HG03558 (cell line): ENCODE measurements around the gene TTC3.

Experiments used
- ATAC-seq: cut with Tn5 transposase; IDR thresholded peaks from one replicate; pipeline ENCODE4 v1.9.1; 2021; ENCODE audit warnings: moderate number of reproducible peaks; ENCODE audit not compliant: unreplicated experiment; ENCODE audit errors: extremely low read depth

The TTC3 gene

GRCh38 chr21:37060296-37060695 is 12.8 kb upstream of the TTC3 start:
- ATAC-seq = no peak

GRCh38 chr21:37061926-37062592 is 11.0 kb upstream of the TTC3 start:
- no peak for ATAC-seq

- ATAC-seq = no peak
These were observed 10.5 kb upstream of the TTC3 start for GRCh38 chr21:37062593-37062935.

GRCh38 chr21:37063433-37063832 is 9.6 kb upstream of the TTC3 start:
- ATAC-seq = no peak

- ATAC-seq = no peak
These were observed 8.2 kb upstream of the TTC3 start for GRCh38 chr21:37064841-37065240.

GRCh38 chr21:37065561-37066177 is 7.4 kb upstream of the TTC3 start:
- ATAC-seq = no peak

GRCh38 chr21:37071561-37072273 is 1.3 kb upstream of the TTC3 start:
- no peak for ATAC-seq

GRCh38 chr21:37072274-37072987 is 623 bp upstream of the TTC3 start:
- no peak for ATAC-seq

- ATAC-seq = peak; percentile 13
These were observed 553 bp downstream of the TTC3 start for GRCh38 chr21:37073417-37074196.

GRCh38 chr21:37074197-37074510 is 1.1 kb downstream of the TTC3 start:
- no peak for ATAC-seq

GRCh38 chr21:37074546-37074945 is 1.5 kb downstream of the TTC3 start:
- no peak for ATAC-seq

GRCh38 chr21:37075214-37075770 is 2.2 kb downstream of the TTC3 start:
- ATAC-seq = no peak

GRCh38 chr21:37076087-37076850 is 3.2 kb downstream of the TTC3 start:
- ATAC-seq = no peak

GRCh38 chr21:37077403-37077802 is 4.3 kb downstream of the TTC3 start:
- ATAC-seq = no peak

GRCh38 chr21:37079211-37079824 is 6.3 kb downstream of the TTC3 start:
- no peak for ATAC-seq

- no peak for ATAC-seq
These were observed 9.3 kb downstream of the TTC3 start for GRCh38 chr21:37082375-37082774.

GRCh38 chr21:37082856-37083528 is 9.9 kb downstream of the TTC3 start:
- ATAC-seq = no peak

GRCh38 chr21:37085726-37086125 is 12.7 kb downstream of the TTC3 start:
- ATAC-seq = no peak
